BLaER1 treated with 17β-estradiol and CSF1 and Interleukin-3, amounts not matched to agents 10 nM and 100 nM (cell line): ENCODE measurements around the gene DIAPH3.
"Not testable (repeated sequence)": the region's sequence is repeated elsewhere in the genome, so short reads cannot be mapped to it uniquely, and the experiment has no call there.

Experiments used
- H3K27ac ChIP-seq, 11 experiments: shearing (Covaris generic); formaldehyde crosslinking; 2 replicates each; pipeline ENCODE4 v1.8.1; 2022
- H3K27me3 ChIP-seq, 11 experiments: shearing (Covaris generic); formaldehyde crosslinking; 2 replicates each; pipeline ENCODE4 v1.8.1; 2022
- H3K36me3 ChIP-seq, 11 experiments: shearing (Covaris generic); formaldehyde crosslinking; 2 replicates each; pipeline ENCODE4 v1.8.1; 2022
- H3K4me1 ChIP-seq, 10 experiments: shearing (Covaris generic); formaldehyde crosslinking; 2 replicates each; pipeline ENCODE4 v1.8.1; 2022
- H3K4me2 ChIP-seq, 11 experiments: shearing (Covaris generic); formaldehyde crosslinking; 2 replicates each; pipeline ENCODE4 v1.8.1; 2022
- H3K4me3 ChIP-seq, 10 experiments: shearing (Covaris generic); formaldehyde crosslinking; 2 replicates each; pipeline ENCODE4 v1.8.1; 2022
- H3K9ac ChIP-seq, 11 experiments: shearing (Covaris generic); formaldehyde crosslinking; 2 replicates each; pipeline ENCODE4 v1.8.1; 2022
- H3K9me3 ChIP-seq, 11 experiments: shearing (Covaris generic); formaldehyde crosslinking; replicated peaks in 1 of 11; 2 replicates each; pipeline ENCODE4 v1.8.1; 2022
- H4K20me1 ChIP-seq, 11 experiments: shearing (Covaris generic); formaldehyde crosslinking; 2 replicates each; pipeline ENCODE4 v1.8.1; 2022
- Cebpa-rat ChIP-seq, 11 experiments: shearing (Covaris generic); IDR thresholded peaks; 2 replicates each; pipeline ENCODE4 v1.8.1; 2022

The DIAPH3 gene

DNA sequence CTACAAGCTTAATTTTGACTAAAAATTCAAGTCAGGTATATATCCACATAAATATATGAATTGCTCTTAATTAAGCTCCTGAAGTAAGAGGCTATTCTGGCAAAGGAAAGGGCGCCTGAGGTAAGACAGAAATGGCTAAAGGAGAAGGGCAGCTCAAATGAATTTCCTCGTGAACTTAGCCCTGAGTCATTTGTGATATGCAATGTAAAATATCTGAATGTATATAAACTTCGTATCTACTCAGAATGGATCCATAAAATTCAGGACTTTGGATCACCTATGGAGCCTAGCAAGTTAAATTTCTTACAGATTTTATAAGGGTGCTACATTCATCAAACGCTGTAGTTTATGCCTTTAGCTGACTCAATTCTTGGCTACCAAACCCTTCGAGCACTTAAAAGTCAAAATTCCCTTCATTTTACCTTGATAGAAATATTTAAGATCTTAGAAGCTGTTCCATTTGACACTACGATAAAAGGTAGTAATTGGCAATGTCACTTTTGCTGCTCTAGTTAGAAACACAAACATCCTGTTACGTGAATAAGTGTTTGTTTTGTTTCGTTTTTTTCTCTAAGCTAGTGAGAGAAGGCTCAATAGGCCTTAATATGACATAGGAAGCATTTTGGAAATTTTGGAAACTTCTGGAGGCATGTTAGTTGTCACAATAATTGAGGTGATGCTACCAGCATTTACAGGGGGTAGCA, 69.2 kb downstream of the DIAPH3 start:
- no peaks in the 10 kb centered on the region for H4K20me1 ChIP-seq
- no peak for TF ChIP-seq Cebpa-rat (IDR thresholded peaks at IDR 0.05)
- H3K27ac ChIP-seq, result no peak overlapping the region
- no peak overlapping the region for H3K4me2 ChIP-seq
- H3K4me1 ChIP-seq, result 0 out of 20 replicates have a peak, but pooled peaks cover 0 to 4% (median under 1%) of the 10 kb centered on the region in 10 experiments
- H3K9me3 ChIP-seq, result peaks cover 0 to 11% (median 0%) of the 10 kb centered on the region in 11 experiments; a peak in 3 of 22 replicates
- H3K27me3 ChIP-seq, result no peaks in the 10 kb centered on the region
- H3K9ac ChIP-seq, result no peak overlapping the region
- H3K36me3 ChIP-seq, result peaks cover 0 to 52% (median 35%) of the 10 kb centered on the region in 11 experiments; a peak in 17 of 22 replicates
- no peak overlapping the region for H3K4me3 ChIP-seq

DNA sequence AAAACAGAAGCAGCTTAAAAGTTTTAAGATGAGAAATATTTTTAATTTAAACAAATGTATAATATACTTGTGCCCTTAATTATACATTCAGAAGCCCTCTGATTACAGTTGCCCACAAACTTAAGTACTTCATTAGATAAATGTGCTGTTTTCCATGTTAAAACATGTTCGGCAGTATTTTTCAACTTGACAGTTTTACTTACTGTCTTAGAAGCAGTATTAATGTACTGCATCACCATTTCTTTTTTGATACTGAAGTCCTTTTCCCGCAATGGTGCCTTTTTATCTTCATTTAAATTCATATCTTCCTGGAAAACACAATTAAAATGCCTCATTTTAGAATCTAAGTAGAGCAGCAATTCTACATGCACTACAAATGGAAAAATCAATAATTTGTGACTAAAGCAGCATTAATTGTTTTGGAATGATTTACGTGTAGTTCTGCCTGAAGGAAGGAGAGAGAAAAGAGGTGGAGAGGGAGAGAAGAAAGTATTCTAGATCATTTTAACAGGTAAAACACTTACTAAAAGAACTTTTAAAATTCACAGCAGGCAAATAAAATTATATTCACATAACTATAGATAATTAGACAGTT, 70.2 kb downstream of the DIAPH3 start:
- H4K20me1 ChIP-seq, result no peaks in the 10 kb centered on the region
- H3K4me3 ChIP-seq, result no peak overlapping the region
- TF ChIP-seq Cebpa-rat (IDR thresholded peaks at IDR 0.05), result no peak
- peaks cover 0 to 11% (median 0%) of the 10 kb centered on the region in 11 experiments; a peak in 2 of 22 replicates for H3K9me3 ChIP-seq
- no peaks in the 10 kb centered on the region for H3K4me1 ChIP-seq
- H3K4me2 ChIP-seq, result no peak overlapping the region
- H3K27me3 ChIP-seq, result no peaks in the 10 kb centered on the region
- no peak overlapping the region for H3K27ac ChIP-seq
- H3K36me3 ChIP-seq, result peaks cover 0 to 54% (median 35%) of the 10 kb centered on the region in 11 experiments; a peak in 17 of 22 replicates
- no peak overlapping the region for H3K9ac ChIP-seq

DNA sequence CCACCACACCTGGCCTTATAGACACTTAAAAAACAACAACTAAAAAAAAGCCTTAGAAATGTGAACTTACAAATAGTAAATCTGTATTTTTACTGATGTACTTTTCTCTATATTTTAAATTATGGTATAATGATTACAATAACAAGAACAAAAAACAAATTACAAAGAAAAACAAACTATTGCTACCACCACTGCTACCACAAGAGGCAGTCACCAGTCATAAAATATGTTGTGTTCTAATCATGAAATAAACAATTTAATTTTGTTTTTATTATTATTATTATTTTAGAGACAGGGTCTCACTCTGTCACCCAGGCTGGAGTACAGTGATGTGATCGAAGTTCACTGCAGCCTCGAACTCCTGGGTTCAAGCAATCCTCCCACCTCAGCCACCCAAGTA, 72.2 kb downstream of the DIAPH3 start:
- no peaks in the 10 kb centered on the region for H3K4me1 ChIP-seq
- no peak for TF ChIP-seq Cebpa-rat (IDR thresholded peaks at IDR 0.05)
- no peak overlapping the region for H3K27ac ChIP-seq
- no peaks in the 10 kb centered on the region for H3K9me3 ChIP-seq
- H4K20me1 ChIP-seq, result no peaks in the 10 kb centered on the region
- H3K27me3 ChIP-seq, result no peaks in the 10 kb centered on the region
- H3K4me2 ChIP-seq, result no peak overlapping the region
- no peak overlapping the region for H3K9ac ChIP-seq
- no peak overlapping the region for H3K4me3 ChIP-seq
- peaks cover 0 to 37% (median 23%) of the 10 kb centered on the region in 11 experiments; a peak in 17 of 22 replicates for H3K36me3 ChIP-seq

DNA sequence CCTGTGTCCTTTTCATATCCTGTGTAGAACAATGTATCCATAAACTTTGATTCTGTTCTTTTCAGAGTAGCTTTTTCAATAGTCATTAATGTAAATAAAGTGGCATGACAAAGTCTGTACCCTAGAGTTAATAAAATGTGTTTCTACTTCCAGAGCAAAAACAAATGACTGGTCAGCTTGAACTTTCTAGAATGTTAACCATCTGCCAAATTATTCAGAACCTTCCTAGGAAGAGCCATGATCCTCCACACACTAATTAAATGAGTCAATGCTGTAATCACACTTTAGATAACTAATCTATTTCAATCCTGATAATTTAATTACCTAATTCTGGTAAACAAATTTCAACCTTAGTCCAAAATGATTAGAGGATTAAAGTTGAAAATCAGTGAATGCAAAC, 73.2 kb downstream of the DIAPH3 start:
- no peaks in the 10 kb centered on the region for H4K20me1 ChIP-seq
- H3K27ac ChIP-seq, result no peak overlapping the region
- H3K4me1 ChIP-seq, result no peaks in the 10 kb centered on the region
- H3K9ac ChIP-seq, result no peak overlapping the region
- peaks cover 0 to 37% (median 22%) of the 10 kb centered on the region in 11 experiments; a peak in 17 of 22 replicates for H3K36me3 ChIP-seq
- H3K4me2 ChIP-seq, result no peak overlapping the region
- H3K4me3 ChIP-seq, result no peak overlapping the region
- no peaks in the 10 kb centered on the region for H3K27me3 ChIP-seq
- no peaks in the 10 kb centered on the region for H3K9me3 ChIP-seq
- no peak for TF ChIP-seq Cebpa-rat (IDR thresholded peaks at IDR 0.05)

DNA sequence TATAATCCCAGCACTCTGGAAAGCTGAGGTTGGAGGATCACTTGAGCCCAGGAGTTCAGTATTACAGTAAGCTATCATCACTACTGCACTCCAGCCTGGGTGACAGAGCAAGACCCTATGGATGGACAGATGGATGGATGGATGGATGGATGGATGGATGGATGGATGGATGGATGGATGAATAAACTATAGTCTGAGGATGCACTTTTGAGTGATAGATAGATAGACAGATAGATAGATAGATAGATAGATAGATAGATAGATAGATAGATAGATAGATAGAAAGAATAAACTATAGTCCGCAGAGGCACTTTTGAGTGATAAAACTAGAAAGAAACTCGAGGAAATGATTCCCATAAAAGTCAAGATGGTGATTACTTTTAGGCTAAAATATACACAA, 79.9 kb downstream of the DIAPH3 start:
- not testable (repeated sequence) for H3K27me3 ChIP-seq, H3K27ac ChIP-seq, H4K20me1 ChIP-seq, H3K4me2 ChIP-seq, H3K4me1 ChIP-seq, H3K9me3 ChIP-seq, H3K36me3 ChIP-seq, H3K4me3 ChIP-seq, H3K9ac ChIP-seq

DNA sequence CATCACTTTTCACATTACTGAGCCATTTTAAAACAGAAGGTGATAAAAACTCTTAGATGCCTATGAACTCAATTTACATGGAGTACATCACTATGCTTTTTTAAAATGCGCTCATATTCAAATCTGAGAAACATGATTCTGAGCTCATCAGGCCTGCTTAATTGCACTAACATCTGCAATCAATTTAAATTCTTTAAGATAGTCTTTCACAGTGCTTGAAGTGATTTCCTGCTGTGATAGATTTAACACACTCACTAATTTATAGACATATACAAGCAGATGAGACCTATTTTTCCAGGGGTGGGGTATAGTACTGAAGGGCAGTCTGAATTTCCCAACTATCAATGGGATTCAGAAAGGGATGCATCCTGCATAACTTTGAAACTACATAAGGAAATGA, 82.9 kb downstream of the DIAPH3 start:
- no peak overlapping the region for H3K9ac ChIP-seq
- no peak overlapping the region for H3K27ac ChIP-seq
- H3K4me2 ChIP-seq, result no peak overlapping the region
- TF ChIP-seq Cebpa-rat (IDR thresholded peaks at IDR 0.05), result no peak
- no peak overlapping the region for H3K4me3 ChIP-seq
- no peaks in the 10 kb centered on the region for H3K27me3 ChIP-seq
- H3K36me3 ChIP-seq, result peaks cover 0 to 8% (median 0%) of the 10 kb centered on the region in 11 experiments; a peak in 5 of 22 replicates
- H4K20me1 ChIP-seq, result no peaks in the 10 kb centered on the region
- no peaks in the 10 kb centered on the region for H3K4me1 ChIP-seq
- H3K9me3 ChIP-seq, result no peaks in the 10 kb centered on the region

DNA sequence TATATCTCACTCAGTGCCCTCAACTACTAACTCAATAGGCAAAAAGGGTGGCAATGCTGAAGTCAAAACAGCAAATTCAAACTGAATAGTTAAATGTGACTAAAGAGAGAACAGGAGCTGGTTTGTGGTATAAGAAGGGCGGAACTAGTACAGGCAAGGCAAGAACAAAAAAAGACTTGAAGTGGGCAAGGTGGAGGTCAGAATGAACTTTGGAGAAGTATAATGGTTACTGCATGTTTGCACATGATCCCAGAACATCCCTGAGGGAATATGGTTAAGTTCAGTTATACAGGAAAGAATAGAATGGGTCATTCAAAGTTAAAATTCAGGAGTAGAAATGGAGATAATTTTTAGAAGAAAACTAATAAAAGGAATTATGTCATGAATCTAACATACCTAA, 85.5 kb downstream of the DIAPH3 start:
- Histone ChIP-seq H3K36me3 (peaks cover 0 to 9% (median 0%) of the 10 kb centered on the region in 11 experiments; a peak in 5 of 22 replicates), H3K4me3 (no peak overlapping the region), H3K27ac (no peak overlapping the region), H3K9ac (no peak overlapping the region), H3K4me2 (no peak overlapping the region), H3K4me1 (no peaks in the 10 kb centered on the region), H4K20me1 (no peaks in the 10 kb centered on the region), H3K9me3 (no peaks in the 10 kb centered on the region), H3K27me3 (no peaks in the 10 kb centered on the region)
- TF ChIP-seq Cebpa-rat (IDR thresholded peaks at IDR 0.05), result no peak

DNA sequence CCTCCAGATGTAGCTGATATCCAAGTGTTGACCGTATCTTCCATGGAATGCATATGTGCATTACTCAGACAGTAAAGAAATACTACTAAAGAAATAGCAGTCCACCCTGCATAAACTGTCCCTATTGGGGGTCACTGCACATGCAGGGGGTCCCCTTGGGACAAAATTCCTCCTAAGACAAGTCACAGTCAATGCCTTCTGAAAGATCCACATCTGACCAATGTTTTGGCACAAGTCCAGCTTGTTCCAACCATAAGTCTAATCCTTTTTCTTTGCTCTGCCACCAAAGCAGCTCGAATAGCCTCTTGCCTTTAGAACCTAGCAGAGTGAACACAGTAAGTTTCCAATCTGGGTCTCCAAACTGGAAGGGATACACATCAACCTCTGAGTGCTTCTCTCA, 87.9 kb downstream of the DIAPH3 start:
- peaks cover 0 to 9% (median 0%) of the 10 kb centered on the region in 11 experiments; a peak in 6 of 22 replicates for H3K36me3 ChIP-seq

DNA sequence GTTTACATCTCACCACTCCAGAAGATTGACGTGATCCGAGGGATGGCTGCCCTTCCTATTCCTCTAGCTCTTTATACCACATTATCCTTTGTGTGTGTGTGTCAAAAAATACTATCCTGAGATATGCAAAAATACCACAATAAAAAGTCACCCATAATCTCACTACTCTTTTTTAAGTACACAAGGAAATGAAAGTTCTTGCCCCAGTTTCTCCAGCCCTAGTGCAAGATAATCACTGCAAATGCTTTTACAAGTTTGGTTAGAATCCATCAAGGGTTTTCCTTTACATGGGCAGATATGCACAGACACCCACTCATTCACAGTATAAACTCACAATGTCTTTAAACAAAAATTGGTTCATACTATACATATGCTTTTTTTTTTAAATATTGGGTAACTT, 89.3 kb downstream of the DIAPH3 start:
- Histone ChIP-seq H3K9ac (no peak overlapping the region), H3K9me3 (peaks cover 0 to 14% (median 8%) of the 10 kb centered on the region in 11 experiments; a peak in 13 of 22 replicates), H3K4me3 (no peak overlapping the region), H3K36me3 (peaks cover 0 to 17% (median 6%) of the 10 kb centered on the region in 11 experiments; a peak in 9 of 22 replicates), H3K4me2 (no peak overlapping the region), H3K27ac (no peak overlapping the region), H3K4me1 (no peaks in the 10 kb centered on the region), H4K20me1 (no peaks in the 10 kb centered on the region), H3K27me3 (no peaks in the 10 kb centered on the region)
- TF ChIP-seq Cebpa-rat (IDR thresholded peaks at IDR 0.05), result no peak

More for the DNA sequence above, 87.9 kb downstream of the DIAPH3 start:
- H3K27ac ChIP-seq, result no peak overlapping the region
- no peak overlapping the region for H3K9ac ChIP-seq
- TF ChIP-seq Cebpa-rat (IDR thresholded peaks at IDR 0.05), result no peak
- H3K4me2 ChIP-seq, result no peak overlapping the region
- no peak overlapping the region for H3K4me3 ChIP-seq
- no peaks in the 10 kb centered on the region for H3K27me3 ChIP-seq
- no peaks in the 10 kb centered on the region for H4K20me1 ChIP-seq
- H3K9me3 ChIP-seq, result 0 out of 22 replicates have a peak, but pooled peaks cover 0 to 4% (median 0%) of the 10 kb centered on the region in 11 experiments
- H3K4me1 ChIP-seq, result no peaks in the 10 kb centered on the region
